GM23338 (cell line): Measurements from ENCODE around the gene RET.

ENCODE experiments used
- CREB1 ChIP-seq: fragments of 250-450 bp; sonication (Bioruptor Pico); IDR thresholded peaks from 2 replicates; pipeline ENCODE4 v1.5.0; 2020; ENCODE audit warnings: low read depth, mild to moderate bottlenecking, moderate library complexity
- EZH2 ChIP-seq: fragments of 200-600 bp; sonication (generic); IDR thresholded peaks from one replicate; pipeline ENCODE4 v1.8.0; 2017; ENCODE audit warnings: antibody characterized with exemption, mild to moderate bottlenecking, low read depth; ENCODE audit not compliant: unreplicated experiment
- EZH2phosphoT487 ChIP-seq: fragments of 200-600 bp; sonication (generic); IDR thresholded peaks from one replicate; pipeline ENCODE4 v1.8.1; 2018; ENCODE audit warnings: antibody characterized with exemption; ENCODE audit not compliant: unreplicated experiment
- JUNB ChIP-seq: IDR thresholded peaks from one replicate; pipeline ENCODE4 v1.6.1; 2016; ENCODE audit warnings: antibody characterized with exemption; ENCODE audit not compliant: unreplicated experiment
- NANOG ChIP-seq: IDR thresholded peaks from 2 replicates; pipeline ENCODE4 v1.6.1; 2016; ENCODE audit warnings: antibody characterized with exemption, borderline replicate concordance
- POLR2AphosphoS5 ChIP-seq: IDR thresholded peaks from 2 replicates; pipeline ENCODE4 v1.6.1; 2016; ENCODE audit warnings: antibody characterized with exemption, low read depth
- ZNF114 ChIP-seq: fragments of 250-450 bp; sonication (Bioruptor Pico); IDR thresholded peaks from 2 replicates; pipeline ENCODE4 v1.5.0; 2020; ENCODE audit warnings: mild to moderate bottlenecking, moderate library complexity
- ZNF331 ChIP-seq: fragments of 250-450 bp; sonication (Bioruptor Pico); IDR thresholded peaks from 2 replicates; pipeline ENCODE4 v1.5.0; 2020; ENCODE audit warnings: low read depth, mild to moderate bottlenecking, moderate library complexity
- TF ChIP-seq, protein P1 (sequence below): IDR thresholded peaks from one replicate; pipeline ENCODE4 v1.6.1; 2018; ENCODE audit warnings: antibody characterized with exemption; ENCODE audit not compliant: unreplicated experiment
- TF ChIP-seq, protein P2 (sequence below), 2 experiments: fragments of 200-600 bp in 1 of 2; sonication (generic) in 1 of 2; conservative IDR thresholded peaks; 2 replicates each; pipeline versions ENCODE4 v1.5.1 to v1.6.1; 2016 to 2017; ENCODE audit warnings: antibody characterized with exemption in 2 of 2, low read depth in 2 of 2, mild to moderate bottlenecking in 2 of 2, moderate library complexity in 1 of 2
- TF ChIP-seq, protein P3 (sequence below): IDR thresholded peaks from 2 replicates; pipeline ENCODE4 v1.6.1; 2016; ENCODE audit warnings: antibody characterized with exemption

DNA sequence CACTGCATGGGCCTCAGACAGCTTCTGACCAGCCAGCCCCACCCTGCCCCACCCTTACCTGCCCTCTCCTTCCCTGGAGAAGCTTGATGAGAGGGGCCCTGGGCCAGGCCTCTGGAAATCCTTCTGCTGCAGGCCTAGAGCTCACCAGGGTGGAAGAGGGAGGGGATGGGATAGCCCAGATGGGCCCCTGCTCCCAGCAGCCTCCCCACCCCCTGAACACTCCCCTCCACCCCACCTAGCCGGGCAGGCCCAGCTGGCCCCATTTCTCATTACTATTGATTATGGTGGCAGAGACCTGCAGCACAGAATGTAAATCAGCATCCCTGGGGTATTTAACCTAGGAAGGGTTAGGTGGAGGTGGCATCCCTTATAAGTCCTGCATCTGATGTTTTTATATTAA lies 11.6 kb upstream of the RET start:
- TF ChIP-seq EZH2phosphoT487 (no peak), EZH2 (no peak), CREB1 (no peak), POLR2AphosphoS5 (no peak), JUNB (no peak), ZNF114 (CRISPR knock-in tag) (no peak), NANOG (no peak), ZNF331 (no peak)
- TF ChIP-seq, protein P1, sequence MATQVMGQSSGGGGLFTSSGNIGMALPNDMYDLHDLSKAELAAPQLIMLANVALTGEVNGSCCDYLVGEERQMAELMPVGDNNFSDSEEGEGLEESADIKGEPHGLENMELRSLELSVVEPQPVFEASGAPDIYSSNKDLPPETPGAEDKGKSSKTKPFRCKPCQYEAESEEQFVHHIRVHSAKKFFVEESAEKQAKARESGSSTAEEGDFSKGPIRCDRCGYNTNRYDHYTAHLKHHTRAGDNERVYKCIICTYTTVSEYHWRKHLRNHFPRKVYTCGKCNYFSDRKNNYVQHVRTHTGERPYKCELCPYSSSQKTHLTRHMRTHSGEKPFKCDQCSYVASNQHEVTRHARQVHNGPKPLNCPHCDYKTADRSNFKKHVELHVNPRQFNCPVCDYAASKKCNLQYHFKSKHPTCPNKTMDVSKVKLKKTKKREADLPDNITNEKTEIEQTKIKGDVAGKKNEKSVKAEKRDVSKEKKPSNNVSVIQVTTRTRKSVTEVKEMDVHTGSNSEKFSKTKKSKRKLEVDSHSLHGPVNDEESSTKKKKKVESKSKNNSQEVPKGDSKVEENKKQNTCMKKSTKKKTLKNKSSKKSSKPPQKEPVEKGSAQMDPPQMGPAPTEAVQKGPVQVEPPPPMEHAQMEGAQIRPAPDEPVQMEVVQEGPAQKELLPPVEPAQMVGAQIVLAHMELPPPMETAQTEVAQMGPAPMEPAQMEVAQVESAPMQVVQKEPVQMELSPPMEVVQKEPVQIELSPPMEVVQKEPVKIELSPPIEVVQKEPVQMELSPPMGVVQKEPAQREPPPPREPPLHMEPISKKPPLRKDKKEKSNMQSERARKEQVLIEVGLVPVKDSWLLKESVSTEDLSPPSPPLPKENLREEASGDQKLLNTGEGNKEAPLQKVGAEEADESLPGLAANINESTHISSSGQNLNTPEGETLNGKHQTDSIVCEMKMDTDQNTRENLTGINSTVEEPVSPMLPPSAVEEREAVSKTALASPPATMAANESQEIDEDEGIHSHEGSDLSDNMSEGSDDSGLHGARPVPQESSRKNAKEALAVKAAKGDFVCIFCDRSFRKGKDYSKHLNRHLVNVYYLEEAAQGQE = no peak
- TF ChIP-seq, protein P2, sequence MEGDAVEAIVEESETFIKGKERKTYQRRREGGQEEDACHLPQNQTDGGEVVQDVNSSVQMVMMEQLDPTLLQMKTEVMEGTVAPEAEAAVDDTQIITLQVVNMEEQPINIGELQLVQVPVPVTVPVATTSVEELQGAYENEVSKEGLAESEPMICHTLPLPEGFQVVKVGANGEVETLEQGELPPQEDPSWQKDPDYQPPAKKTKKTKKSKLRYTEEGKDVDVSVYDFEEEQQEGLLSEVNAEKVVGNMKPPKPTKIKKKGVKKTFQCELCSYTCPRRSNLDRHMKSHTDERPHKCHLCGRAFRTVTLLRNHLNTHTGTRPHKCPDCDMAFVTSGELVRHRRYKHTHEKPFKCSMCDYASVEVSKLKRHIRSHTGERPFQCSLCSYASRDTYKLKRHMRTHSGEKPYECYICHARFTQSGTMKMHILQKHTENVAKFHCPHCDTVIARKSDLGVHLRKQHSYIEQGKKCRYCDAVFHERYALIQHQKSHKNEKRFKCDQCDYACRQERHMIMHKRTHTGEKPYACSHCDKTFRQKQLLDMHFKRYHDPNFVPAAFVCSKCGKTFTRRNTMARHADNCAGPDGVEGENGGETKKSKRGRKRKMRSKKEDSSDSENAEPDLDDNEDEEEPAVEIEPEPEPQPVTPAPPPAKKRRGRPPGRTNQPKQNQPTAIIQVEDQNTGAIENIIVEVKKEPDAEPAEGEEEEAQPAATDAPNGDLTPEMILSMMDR (conservative IDR thresholded peaks at IDR 0.05; ENCODE audit: low read depth in 2 of 2) = no peak
- TF ChIP-seq, protein P3, sequence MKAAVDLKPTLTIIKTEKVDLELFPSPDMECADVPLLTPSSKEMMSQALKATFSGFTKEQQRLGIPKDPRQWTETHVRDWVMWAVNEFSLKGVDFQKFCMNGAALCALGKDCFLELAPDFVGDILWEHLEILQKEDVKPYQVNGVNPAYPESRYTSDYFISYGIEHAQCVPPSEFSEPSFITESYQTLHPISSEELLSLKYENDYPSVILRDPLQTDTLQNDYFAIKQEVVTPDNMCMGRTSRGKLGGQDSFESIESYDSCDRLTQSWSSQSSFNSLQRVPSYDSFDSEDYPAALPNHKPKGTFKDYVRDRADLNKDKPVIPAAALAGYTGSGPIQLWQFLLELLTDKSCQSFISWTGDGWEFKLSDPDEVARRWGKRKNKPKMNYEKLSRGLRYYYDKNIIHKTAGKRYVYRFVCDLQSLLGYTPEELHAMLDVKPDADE = no peak
